NT2/D1 (cell line): ENCODE measurements around the gene GSTM3.
"Not testable (repeated sequence)": the region's sequence is repeated elsewhere in the genome, so short reads cannot be mapped to it uniquely, and the experiment has no call there.

Experiments used
- DNase-seq: peaks from one replicate; pipeline ENCODE4 v3.0.0-alpha.2; 2011; ENCODE audit warnings: low read depth, low spot score
- H3K27me3 ChIP-seq: 2 replicates; pipeline ENCODE4 v1.6.0; 2011; ENCODE audit warnings: mild to moderate bottlenecking; ENCODE audit not compliant: insufficient read length, insufficient read depth
- H3K36me3 ChIP-seq: 2 replicates; pipeline ENCODE4 v1.6.1; 2011; ENCODE audit warnings: mild to moderate bottlenecking, low read length, mixed read lengths; ENCODE audit not compliant: insufficient read depth, insufficient read length
- H3K4me1 ChIP-seq: 2 replicates; pipeline ENCODE4 v1.5.1; 2011; ENCODE audit not compliant: insufficient read depth, insufficient read length
- H3K4me3 ChIP-seq: 2 replicates; pipeline ENCODE4 v1.5.1; 2011; ENCODE audit warnings: low read depth; ENCODE audit not compliant: insufficient read length
- H3K9ac ChIP-seq: 2 replicates; pipeline ENCODE4 v1.6.0; 2011; ENCODE audit warnings: low read depth; ENCODE audit not compliant: insufficient read length
- H3K9me3 ChIP-seq: 2 replicates; pipeline ENCODE4 v1.5.1; 2011; ENCODE audit warnings: mild to moderate bottlenecking, low read length; ENCODE audit not compliant: insufficient read depth
- SUZ12 ChIP-seq: IDR thresholded peaks from 2 replicates; pipeline ENCODE4 v1.6.1; 2011; ENCODE audit not compliant: insufficient read length, insufficient read depth; ENCODE audit errors: extremely low read depth
- YY1 ChIP-seq: IDR thresholded peaks from 2 replicates; pipeline ENCODE4 v1.6.1; 2011; ENCODE audit not compliant: insufficient read length, insufficient read depth
- ZNF274 ChIP-seq: IDR thresholded peaks from 2 replicates; pipeline ENCODE4 v1.6.1; 2011; ENCODE audit warnings: mild to moderate bottlenecking, low read depth, low read length

Gene GSTM3

GRCh38 chr1:109757936-109758786, 17.3 kb upstream of the GSTM3 start:
- no peaks in the 10 kb centered on the region for H3K9me3 ChIP-seq
- TF ChIP-seq ZNF274 (no peak), YY1 (no peak)
- DNase-seq, result no peak
- H3K4me1 ChIP-seq, result peaks cover 10% of the 10 kb centered on the region
- no peak overlapping the region for H3K4me3 ChIP-seq
- H3K9ac ChIP-seq, result no peak overlapping the region
- H3K36me3 ChIP-seq, result no peaks in the 10 kb centered on the region
- H3K27me3 ChIP-seq, result no peaks in the 10 kb centered on the region

- TF ChIP-seq ZNF274, result no peak
- TF ChIP-seq SUZ12, result no peak
- TF ChIP-seq YY1, result no peak
- H3K27me3 ChIP-seq, result no peaks in the 10 kb centered on the region
- no peak for DNase-seq
- H3K4me1 ChIP-seq, result peaks cover 10% of the 10 kb centered on the region
- H3K36me3 ChIP-seq, result no peaks in the 10 kb centered on the region
- no peak overlapping the region for H3K4me3 ChIP-seq
- H3K9me3 ChIP-seq, result no peaks in the 10 kb centered on the region
- H3K9ac ChIP-seq, result no peak overlapping the region
These were observed 16.1 kb upstream of the GSTM3 start for GRCh38 chr1:109756848-109757521.

- not testable (repeated sequence) for H3K4me1 ChIP-seq, DNase-seq, H3K27me3 ChIP-seq, H3K4me3 ChIP-seq, H3K9me3 ChIP-seq, H3K36me3 ChIP-seq, H3K9ac ChIP-seq
These were observed 15.5 kb upstream of the GSTM3 start for GRCh38 chr1:109756325-109756724.

- TF ChIP-seq YY1, result no peak
- TF ChIP-seq ZNF274, result no peak
- no peak for TF ChIP-seq SUZ12
- Histone ChIP-seq H3K9ac (no peak overlapping the region), H3K9me3 (0 out of 2 replicates have a peak, but pooled peaks cover 2% of the 10 kb centered on the region), H3K4me1 (no peaks in the 10 kb centered on the region), H3K27me3 (no peaks in the 10 kb centered on the region), H3K4me3 (no peak overlapping the region), H3K36me3 (no peaks in the 10 kb centered on the region)
- DNase-seq, result no peak
These were observed 13.9 kb upstream of the GSTM3 start for GRCh38 chr1:109754738-109755137.

- Histone ChIP-seq H3K27me3 (no peaks in the 10 kb centered on the region), H3K36me3 (no peaks in the 10 kb centered on the region), H3K9ac (no peak overlapping the region), H3K9me3 (peaks cover 17% of the 10 kb centered on the region), H3K4me3 (no peak overlapping the region), H3K4me1 (no peaks in the 10 kb centered on the region)
- no peak for DNase-seq
- TF ChIP-seq YY1 (no peak), ZNF274 (no peak)
These were observed 10.9 kb upstream of the GSTM3 start for GRCh38 chr1:109751531-109752260.

- no peak for DNase-seq
- Histone ChIP-seq H3K9me3 (peaks cover 17% of the 10 kb centered on the region), H3K27me3 (no peaks in the 10 kb centered on the region), H3K9ac (no peak overlapping the region), H3K36me3 (no peaks in the 10 kb centered on the region), H3K4me3 (no peak overlapping the region), H3K4me1 (no peaks in the 10 kb centered on the region)
- TF ChIP-seq SUZ12, result no peak
- no peak for TF ChIP-seq YY1
- TF ChIP-seq ZNF274, result no peak
These were observed 10.1 kb upstream of the GSTM3 start for GRCh38 chr1:109750920-109751319.

GRCh38 chr1:109750241-109750882, 9.5 kb upstream of the GSTM3 start:
- no peaks in the 10 kb centered on the region for H3K4me1 ChIP-seq
- no peak for TF ChIP-seq ZNF274
- TF ChIP-seq SUZ12, result no peak
- TF ChIP-seq YY1, result no peak
- peaks cover 17% of the 10 kb centered on the region for H3K9me3 ChIP-seq
- no peaks in the 10 kb centered on the region for H3K27me3 ChIP-seq
- DNase-seq, result no peak
- H3K9ac ChIP-seq, result no peak overlapping the region
- H3K36me3 ChIP-seq, result no peaks in the 10 kb centered on the region
- no peak overlapping the region for H3K4me3 ChIP-seq
